Skin epidermis (tissue), 12 donors: ENCODE results near the gene OR51B4.
"Not testable (repeated sequence)": the region's sequence is repeated elsewhere in the genome, so short reads cannot be mapped to it uniquely, and the experiment has no call there.

ENCODE experiments used
- H3K27ac ChIP-seq, 21 experiments: fragments of 200-600 bp; sonication (generic) in 11 of 21; one replicate each; pipeline ENCODE4 v1.5.0; 2020; ENCODE audit warnings: mild to moderate bottlenecking in 3 of 21, inconsistent platforms in 2 of 21, moderate library complexity in 2 of 21
- H3K4me3 ChIP-seq, 7 experiments: fragments of 200-600 bp; sonication (generic) in 2 of 7; one replicate each; pipeline ENCODE4 v1.5.0; 2020; ENCODE audit warnings: inconsistent platforms in 2 of 7, mild to moderate bottlenecking in 2 of 7, moderate library complexity in 1 of 7

The OR51B4 gene

GRCh38 chr11:5277807-5278382, 23.9 kb downstream of the OR51B4 start:
- Histone ChIP-seq H3K27ac (no peak overlapping the region), H3K4me3 (no peak overlapping the region)

- Histone ChIP-seq H3K4me3 (no peak overlapping the region), H3K27ac (no peak overlapping the region)
These were observed 25.0 kb downstream of the OR51B4 start for GRCh38 chr11:5276697-5277096.

GRCh38 chr11:5275369-5276110, 26.2 kb downstream of the OR51B4 start:
- Histone ChIP-seq H3K27ac (no peak overlapping the region), H3K4me3 (no peak overlapping the region)

- no peak overlapping the region for H3K4me3 ChIP-seq
- H3K27ac ChIP-seq: no peak overlapping the region
These were observed 27.4 kb downstream of the OR51B4 start for GRCh38 chr11:5274395-5274794.

- Histone ChIP-seq H3K27ac (no peak overlapping the region), H3K4me3 (no peak overlapping the region)
These were observed 29.2 kb downstream of the OR51B4 start for GRCh38 chr11:5272395-5273017.

GRCh38 chr11:5269715-5270147, 32.0 kb downstream of the OR51B4 start, which contains the start of gene HBE1:
HBE1 (minus strand) TSS chr11:5269945; CDS start chr11:5269890, 55 bp downstream.
- H3K4me3 ChIP-seq: no peak within 1 kb of the TSS
- H3K27ac ChIP-seq: no peak within 1 kb of the TSS

GRCh38 chr11:5267033-5267563, 34.6 kb downstream of the OR51B4 start:
- Histone ChIP-seq H3K4me3 (no peak overlapping the region), H3K27ac (no peak overlapping the region)

GRCh38 chr11:5266609-5267008, 35.1 kb downstream of the OR51B4 start:
- no peak overlapping the region for H3K27ac ChIP-seq
- H3K4me3 ChIP-seq: no peak overlapping the region

GRCh38 chr11:5265832-5266231, 35.9 kb downstream of the OR51B4 start:
- Histone ChIP-seq H3K27ac (no peak overlapping the region), H3K4me3 (no peak overlapping the region)

GRCh38 chr11:5258543-5259262, 43.0 kb downstream of the OR51B4 start:
- H3K4me3 ChIP-seq: no peak overlapping the region
- no peak overlapping the region for H3K27ac ChIP-seq

- H3K4me3 ChIP-seq: no peak overlapping the region
- H3K27ac ChIP-seq: no peak overlapping the region
These were observed 44.5 kb downstream of the OR51B4 start for GRCh38 chr11:5257296-5257695.

- not testable (repeated sequence) for H3K27ac ChIP-seq, H3K4me3 ChIP-seq
These were observed 46.9 kb downstream of the OR51B4 start, which contains the start of gene HBG2 for GRCh38 chr11:5254646-5255413. HBG2 (minus strand) TSS chr11:5254781; CDS start chr11:5254728, 53 bp downstream.

- not testable (repeated sequence) for H3K27ac ChIP-seq, H3K4me3 ChIP-seq
These were observed 47.7 kb downstream of the OR51B4 start for GRCh38 chr11:5254023-5254422.

- H3K27ac ChIP-seq: not testable (repeated sequence)
These were observed 48.3 kb downstream of the OR51B4 start for GRCh38 chr11:5253440-5253839.

GRCh38 chr11:5252919-5253265, 48.9 kb downstream of the OR51B4 start:
- Histone ChIP-seq H3K4me3 (no peak overlapping the region), H3K27ac (no peak overlapping the region)

More at GRCh38 chr11:5253440-5253839, 48.3 kb downstream of the OR51B4 start:
- H3K4me3 ChIP-seq: not testable (repeated sequence)

- no peak overlapping the region for H3K4me3 ChIP-seq
- no peak overlapping the region for H3K27ac ChIP-seq
These were observed 49.4 kb downstream of the OR51B4 start for GRCh38 chr11:5252192-5252918.

- no peak overlapping the region for H3K27ac ChIP-seq
- no peak overlapping the region for H3K4me3 ChIP-seq
These were observed 50.0 kb downstream of the OR51B4 start for GRCh38 chr11:5251746-5252145.
